K562 (cell line): Measurements from ENCODE around the gene NGRN. TPM values are rescaled to one million over a fixed set of nuclear protein-coding genes. Genes with fewer than 3 reads are reported as not detected.

ENCODE experiments used
- MAZ ChIP-seq, 2 experiments: fragments of 450-650 bp in 1 of 2; sonication (generic) in 1 of 2; formaldehyde crosslinking; IDR thresholded peaks in 1 of 2; conservative IDR thresholded peaks in 1 of 2; 2 replicates each; pipeline versions ENCODE4 v1.4.0 to v1.5.0; 2020; ENCODE audit warnings: mild to moderate bottlenecking in 1 of 2, missing genetic modification reagents in 1 of 2
- PPARD ChIP-seq: fragments of 250-450 bp; sonication (Bioruptor Pico); IDR thresholded peaks from 2 replicates; pipeline ENCODE4 v1.8.0; 2022; ENCODE audit warnings: inconsistent platforms, mild to moderate bottlenecking, moderate library complexity
- REST ChIP-seq, 2 experiments: fragments of 450-650 bp; formaldehyde crosslinking in 1 of 2; IDR thresholded peaks; 2 replicates each; pipeline versions ENCODE4 v1.4.0 to v1.6.1; 2014 to 2020; ENCODE audit warnings: mild to moderate bottlenecking in 2 of 2, borderline replicate concordance in 1 of 2, low read depth in 1 of 2
- RREB1 ChIP-seq: fragments of 250-450 bp; sonication (Bioruptor Pico); IDR thresholded peaks from 2 replicates; pipeline ENCODE4 v1.4.0; 2020
- SMAD4 ChIP-seq: fragments of 250-450 bp; sonication (Bioruptor Pico); conservative IDR thresholded peaks from 2 replicates; pipeline ENCODE4 v1.8.0; 2021; ENCODE audit warnings: inconsistent platforms, mild to moderate bottlenecking, moderate library complexity
- USF1 ChIP-seq: sonication (generic); formaldehyde crosslinking; IDR thresholded peaks from 2 replicates; pipeline ENCODE4 v1.9.0; 2022; ENCODE audit warnings: mild to moderate bottlenecking, missing genetic modification reagents
- ZNF263 ChIP-seq: sonication (generic); formaldehyde crosslinking; IDR thresholded peaks from 2 replicates; pipeline ENCODE4 v1.8.0; 2022; ENCODE audit warnings: mild to moderate bottlenecking, missing genetic modification reagents, borderline replicate concordance
- ZNF41 ChIP-seq: fragments of 250-450 bp; sonication (Bioruptor Pico); conservative IDR thresholded peaks from 2 replicates; pipeline ENCODE4 v1.4.0; 2020; ENCODE audit warnings: mild to moderate bottlenecking
- ZNF444 ChIP-seq: fragments of 250-450 bp; sonication (Bioruptor Pico); IDR thresholded peaks from 2 replicates; pipeline ENCODE4 v1.4.0; 2020; ENCODE audit warnings: mild to moderate bottlenecking, moderate library complexity
- polyA plus RNA-seq, 8 experiments: library from polyadenylated mRNA; depleted of rRNA in 4 of 8; stranded (reverse) in 5 of 8; unstranded in 3 of 8; fragments of >200 nt; fragmentation: Nextera tagmentation in 2 of 8; fragmentation: Illumina TruSeq in 1 of 8; extraction: Ambion mirVana in 2 of 8; extraction: Trizol in 1 of 8; gene quantifications; 2 replicates each; pipeline versions ENCODE4 v1.2.1 to v1.2.3, GENCODE V29; 2011 to 2014; ENCODE audit warnings: inconsistent platforms in 1 of 8, missing spikeins in 1 of 8
- total RNA-seq, 7 experiments: library from RNA; depleted of rRNA in 6 of 7; stranded (reverse); fragments of >200 nt in 6 of 7; fragmentation: Illumina TruSeq in 2 of 7; extraction: Trizol in 2 of 7; gene quantifications; 2 replicates each; pipeline versions ENCODE4 v1.2.1 to v1.2.3, GENCODE V29; 2011 to 2021; ENCODE audit warnings: low replicate concordance in 1 of 7

Gene NGRN
- total and polyA plus RNA-seq, 9 of the 15 experiments (the other 6 are each of a cell fraction or from before 2014, with no cell fraction given), result 14.0 to 73.4 (median 60.0) TPM

- TF ChIP-seq REST (IDR thresholded peaks at IDR 0.05; ENCODE audit: borderline replicate concordance) (peak; percentile 43; the same call in 1 of the 2 replicates), REST (CRISPR knock-in tag; IDR thresholded peaks at IDR 0.05; ENCODE audit: low read depth) (no peak), USF1 (CRISPR knock-in tag) (no peak), MAZ (CRISPR knock-in tag; conservative IDR thresholded peaks at IDR 0.05 in 1 of 2, IDR thresholded peaks at IDR 0.05 in 1 of 2) (no peak), SMAD4 (CRISPR knock-in tag) (no peak), ZNF41 (CRISPR knock-in tag) (peak; percentile 91), ZNF263 (CRISPR knock-in tag) (0 out of 2 replicates have a peak, but pooled peaks have one; percentile 14), ZNF444 (CRISPR knock-in tag) (no peak), PPARD (CRISPR knock-in tag) (no peak), RREB1 (CRISPR knock-in tag) (no peak)
Observed at GRCh38 chr15:90294601-90295269, 29.3 kb downstream of the NGRN start (continued).
